K562 (cell line): Measurements from ENCODE around the gene TBC1D3B.

Experiments
- GTF3C2 ChIP-seq: IDR thresholded peaks from 3 replicates; pipeline ENCODE4 v1.6.1; 2011; ENCODE audit warnings: borderline replicate concordance, mild to moderate bottlenecking, moderate library complexity; ENCODE audit not compliant: insufficient read length; ENCODE audit errors: extremely low read depth
- PHTF2 ChIP-seq: fragments of 250-450 bp; sonication (Bioruptor Pico); IDR thresholded peaks from 2 replicates; pipeline ENCODE4 v1.5.0; 2021; ENCODE audit warnings: mild to moderate bottlenecking
- RFX5 ChIP-seq: IDR thresholded peaks from 2 replicates; pipeline ENCODE4 v1.6.1; 2011; ENCODE audit warnings: low read depth, mild to moderate bottlenecking, improper control_type of control experiment, low read length
- SMARCC2 ChIP-seq: fragments of 450-650 bp; IDR thresholded peaks from 2 replicates; pipeline ENCODE4 v1.6.1; 2017; ENCODE audit warnings: antibody characterized with exemption, moderate library complexity, mild to moderate bottlenecking, low read depth
- TBP ChIP-seq: optimal IDR thresholded peaks from 2 replicates; pipeline ENCODE3; 2011; ENCODE audit warnings: low read depth, low read length, improper control_type of control experiment
- TEAD1 ChIP-seq, 2 experiments: fragments of 450-650 bp in 1 of 2; sonication (generic) in 1 of 2; formaldehyde crosslinking; IDR thresholded peaks; 2 replicates each; pipeline versions ENCODE4 v1.4.0 to v1.8.0; 2020 to 2022; ENCODE audit warnings: mild to moderate bottlenecking in 2 of 2, missing genetic modification reagents in 1 of 2
- TOE1 ChIP-seq, 2 experiments: fragments of 450-650 bp in 1 of 2; sonication (generic) in 1 of 2; formaldehyde crosslinking in 1 of 2; IDR thresholded peaks; 2 replicates each; pipeline versions ENCODE4 v1.7.1 to v1.8.0; 2016 to 2022; ENCODE audit warnings: borderline replicate concordance in 2 of 2, mild to moderate bottlenecking in 2 of 2, antibody characterized with exemption in 1 of 2, inconsistent platforms in 1 of 2, low read depth in 1 of 2, missing genetic modification reagents in 1 of 2, moderate library complexity in 1 of 2
- ZNF311 ChIP-seq: fragments of 250-450 bp; sonication (Bioruptor Pico); IDR thresholded peaks from 2 replicates; pipeline ENCODE4 v1.4.0; 2020; ENCODE audit warnings: mild to moderate bottlenecking, moderate library complexity
- ZNF639 ChIP-seq, 2 experiments: fragments of 200-800 bp in 1 of 2; sonication (Bioruptor generic) in 1 of 2; sonication (generic) in 1 of 2; formaldehyde crosslinking in 1 of 2; IDR thresholded peaks in 1 of 2; conservative IDR thresholded peaks in 1 of 2; 2 replicates each; pipeline versions ENCODE4 v1.5.0 to v1.6.1; 2016 to 2020; ENCODE audit warnings: missing compliant biosample characterization in 1 of 2, missing genetic modification characterization in 1 of 2, missing genetic modification reagents in 1 of 2
- TF ChIP-seq, protein P1 (sequence below): sonication (generic); formaldehyde crosslinking; IDR thresholded peaks from 2 replicates; pipeline ENCODE4 v1.8.1; 2022; ENCODE audit warnings: missing genetic modification reagents

DNA sequence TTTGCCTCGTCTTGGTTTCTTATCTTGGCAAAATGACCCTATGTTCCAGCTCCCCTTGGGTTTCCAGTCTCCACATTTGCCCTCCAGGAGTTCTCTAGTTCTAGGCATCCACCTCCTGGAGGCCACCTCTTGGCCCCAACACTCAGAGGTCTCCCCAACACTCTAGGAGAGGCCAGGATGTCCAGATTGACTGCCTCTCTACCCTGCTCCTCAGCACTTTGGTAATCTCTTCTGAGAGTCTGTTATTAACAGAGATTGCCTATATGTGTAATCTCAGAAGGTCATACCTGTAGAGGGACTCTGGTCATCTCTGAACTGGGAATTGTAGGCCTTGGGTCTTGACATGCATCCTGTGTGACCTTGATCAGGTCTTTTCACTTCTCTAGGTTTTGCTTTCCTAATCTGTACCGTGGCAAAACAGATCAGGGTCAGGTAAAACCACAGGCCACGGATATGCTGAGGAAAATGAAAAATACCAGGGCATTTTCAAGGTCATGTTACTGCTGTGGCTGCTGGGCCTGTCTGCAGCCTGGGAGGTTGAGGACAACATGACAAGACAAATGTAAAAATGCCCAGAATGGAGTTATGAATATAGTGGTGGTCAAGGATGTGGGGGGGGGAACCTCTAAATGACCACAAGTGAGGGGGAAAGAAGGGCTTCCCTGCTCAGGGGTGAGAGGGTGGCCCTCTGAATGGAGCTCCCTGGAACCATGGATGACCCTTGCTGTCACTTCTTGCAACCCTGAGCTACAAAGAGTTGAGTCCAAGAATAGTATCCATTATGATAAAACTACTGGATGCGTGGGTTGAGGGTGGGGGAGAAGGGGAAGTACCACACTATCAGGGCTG is 29.4 kb upstream of the TBC1D3B start:
- TF ChIP-seq ZNF639 (CRISPR knock-in tag; conservative IDR thresholded peaks at IDR 0.05 in 1 of 2, IDR thresholded peaks at IDR 0.05 in 1 of 2) (no peak), PHTF2 (CRISPR knock-in tag) (no peak), RFX5 (no peak), GTF3C2 (no peak), SMARCC2 (no peak), TEAD1 (CRISPR knock-in tag; IDR thresholded peaks at IDR 0.05) (no peak), ZNF311 (CRISPR knock-in tag) (no peak), TBP (no peak), TOE1 (IDR thresholded peaks at IDR 0.05; ENCODE audit: borderline replicate concordance) (no peak), TOE1 (CRISPR knock-in tag; IDR thresholded peaks at IDR 0.05; ENCODE audit: borderline replicate concordance, low read depth) (no peak)
- TF ChIP-seq, protein P1, sequence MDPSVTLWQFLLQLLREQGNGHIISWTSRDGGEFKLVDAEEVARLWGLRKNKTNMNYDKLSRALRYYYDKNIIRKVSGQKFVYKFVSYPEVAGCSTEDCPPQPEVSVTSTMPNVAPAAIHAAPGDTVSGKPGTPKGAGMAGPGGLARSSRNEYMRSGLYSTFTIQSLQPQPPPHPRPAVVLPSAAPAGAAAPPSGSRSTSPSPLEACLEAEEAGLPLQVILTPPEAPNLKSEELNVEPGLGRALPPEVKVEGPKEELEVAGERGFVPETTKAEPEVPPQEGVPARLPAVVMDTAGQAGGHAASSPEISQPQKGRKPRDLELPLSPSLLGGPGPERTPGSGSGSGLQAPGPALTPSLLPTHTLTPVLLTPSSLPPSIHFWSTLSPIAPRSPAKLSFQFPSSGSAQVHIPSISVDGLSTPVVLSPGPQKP (CRISPR knock-in tag) = no peak
